WERI-Rb-1 (cell line): ENCODE data around the gene BANF2.

Source experiments
- DNase-seq: peaks from one replicate; pipeline ENCODE4 v3.0.0-alpha.2; 2020
- H3K27ac ChIP-seq: fragments of 250-450 bp; sonication (Bioruptor Pico); 2 replicates; pipeline ENCODE4 v1.5.1; 2020; ENCODE audit warnings: mild to moderate bottlenecking, moderate library complexity
- H3K27me3 ChIP-seq: fragments of 250-450 bp; sonication (Bioruptor Pico); 2 replicates; pipeline ENCODE4 v1.5.1; 2021; ENCODE audit warnings: mild to moderate bottlenecking, low read depth, moderate library complexity; ENCODE audit not compliant: insufficient read depth, severe bottlenecking
- H3K36me3 ChIP-seq: fragments of 250-450 bp; sonication (Bioruptor Pico); 2 replicates; pipeline ENCODE4 v1.5.1; 2020; ENCODE audit warnings: mild to moderate bottlenecking, moderate library complexity
- H3K4me3 ChIP-seq: 2 replicates; pipeline ENCODE4 v1.5.1; 2011; ENCODE audit warnings: low read depth, mild to moderate bottlenecking, control low read depth, low read length
- H3K9me3 ChIP-seq: fragments of 250-450 bp; sonication (Bioruptor Pico); 2 replicates; pipeline ENCODE4 v1.5.1; 2021; ENCODE audit warnings: mild to moderate bottlenecking, moderate library complexity; ENCODE audit not compliant: severe bottlenecking
- TF ChIP-seq, protein P1 (sequence below): IDR thresholded peaks from 2 replicates; pipeline ENCODE4 v1.5.1; 2011; ENCODE audit warnings: low read depth, mild to moderate bottlenecking, control low read depth, inconsistent platforms, low read length

BANF2 gene

DNA sequence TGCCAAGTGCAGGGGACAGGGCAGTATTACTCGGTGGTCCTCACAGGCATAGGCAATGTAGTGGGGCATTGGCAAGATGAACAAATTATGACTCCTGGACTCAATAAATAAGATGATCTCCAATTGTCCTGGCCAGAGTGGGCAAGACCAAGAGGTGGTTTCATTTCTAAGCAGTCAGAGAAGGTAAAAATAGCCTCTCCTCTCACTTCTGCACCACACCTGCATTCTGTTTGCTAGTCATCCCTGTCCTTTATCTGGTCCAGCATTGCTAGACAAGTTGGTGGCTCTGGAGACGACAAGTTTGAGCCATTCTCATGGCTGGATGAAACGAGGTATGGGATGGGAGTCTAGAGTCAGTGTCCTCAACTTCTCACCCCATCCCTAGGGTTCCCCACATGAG lies 83.0 kb downstream of the BANF2 start:
- H3K9me3 ChIP-seq: no peaks in the 10 kb centered on the region
- H3K4me3 ChIP-seq: no peak overlapping the region
- TF ChIP-seq, protein P1, sequence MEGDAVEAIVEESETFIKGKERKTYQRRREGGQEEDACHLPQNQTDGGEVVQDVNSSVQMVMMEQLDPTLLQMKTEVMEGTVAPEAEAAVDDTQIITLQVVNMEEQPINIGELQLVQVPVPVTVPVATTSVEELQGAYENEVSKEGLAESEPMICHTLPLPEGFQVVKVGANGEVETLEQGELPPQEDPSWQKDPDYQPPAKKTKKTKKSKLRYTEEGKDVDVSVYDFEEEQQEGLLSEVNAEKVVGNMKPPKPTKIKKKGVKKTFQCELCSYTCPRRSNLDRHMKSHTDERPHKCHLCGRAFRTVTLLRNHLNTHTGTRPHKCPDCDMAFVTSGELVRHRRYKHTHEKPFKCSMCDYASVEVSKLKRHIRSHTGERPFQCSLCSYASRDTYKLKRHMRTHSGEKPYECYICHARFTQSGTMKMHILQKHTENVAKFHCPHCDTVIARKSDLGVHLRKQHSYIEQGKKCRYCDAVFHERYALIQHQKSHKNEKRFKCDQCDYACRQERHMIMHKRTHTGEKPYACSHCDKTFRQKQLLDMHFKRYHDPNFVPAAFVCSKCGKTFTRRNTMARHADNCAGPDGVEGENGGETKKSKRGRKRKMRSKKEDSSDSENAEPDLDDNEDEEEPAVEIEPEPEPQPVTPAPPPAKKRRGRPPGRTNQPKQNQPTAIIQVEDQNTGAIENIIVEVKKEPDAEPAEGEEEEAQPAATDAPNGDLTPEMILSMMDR: no peak
- DNase-seq: no peak
- no peaks in the 10 kb centered on the region for H3K36me3 ChIP-seq
- H3K27me3 ChIP-seq: no peaks in the 10 kb centered on the region
- H3K27ac ChIP-seq: no peak overlapping the region

DNA sequence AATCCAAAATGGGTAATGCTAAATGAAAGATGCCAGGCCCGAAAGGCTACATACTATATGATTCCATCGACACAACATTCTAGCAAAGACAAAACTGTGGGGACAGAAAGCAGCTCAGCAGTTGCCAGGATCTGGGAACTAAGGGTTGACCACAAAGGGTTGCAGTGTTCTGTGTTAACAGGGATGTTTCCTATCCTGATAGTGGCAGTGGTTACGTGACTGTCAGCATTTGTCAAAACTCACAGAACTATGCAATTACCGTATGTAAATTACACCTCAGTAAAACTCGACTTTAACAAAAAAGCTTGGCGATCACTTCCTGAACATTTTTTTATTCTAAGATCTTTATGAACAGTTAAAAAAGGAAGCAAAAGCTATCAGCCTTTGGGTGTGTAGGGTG lies 83.9 kb downstream of the BANF2 start:
- Histone ChIP-seq H3K27ac (no peak overlapping the region), H3K36me3 (no peaks in the 10 kb centered on the region), H3K4me3 (no peak overlapping the region), H3K27me3 (no peaks in the 10 kb centered on the region), H3K9me3 (no peaks in the 10 kb centered on the region)
- TF ChIP-seq, protein P1: no peak
- DNase-seq: no peak

DNA sequence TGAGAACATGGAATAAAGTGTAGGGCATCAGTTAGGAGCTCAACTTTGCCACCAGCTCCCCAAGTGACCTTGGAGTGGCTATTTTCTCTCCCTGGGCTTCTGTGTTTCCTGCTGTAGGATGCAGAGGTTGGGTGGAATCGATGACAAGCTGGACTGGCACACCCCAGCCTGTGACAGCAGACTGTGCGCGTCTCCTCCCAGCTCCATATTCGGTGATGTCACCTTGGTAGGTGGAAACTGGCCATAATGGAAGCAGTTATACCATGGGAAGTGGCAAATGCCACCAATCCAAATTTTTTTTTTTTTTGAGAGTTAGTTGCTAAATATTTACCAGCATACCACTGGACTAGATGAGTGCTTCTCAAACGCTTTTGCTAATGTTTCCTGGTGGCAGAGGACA lies 85.2 kb downstream of the BANF2 start:
- Histone ChIP-seq H3K9me3 (no peaks in the 10 kb centered on the region), H3K27me3 (no peaks in the 10 kb centered on the region), H3K27ac (no peak overlapping the region), H3K4me3 (no peak overlapping the region), H3K36me3 (no peaks in the 10 kb centered on the region)
- TF ChIP-seq, protein P1: no peak
- DNase-seq: no peak
